Activated naive CD8-positive, alpha-beta T cell (primary cell): ENCODE results near the gene TRIM27.
A peak's percentile ranks its signal among the peaks of the same experiment; 100 is the strongest.
"Not testable (repeated sequence)": the region's sequence is repeated elsewhere in the genome, so short reads cannot be mapped to it uniquely, and the experiment has no call there.

Source experiments
- H3K27ac Mint-ChIP-seq: one replicate; pipeline ENCODE4 v1.8.0; 2021; ENCODE audit warnings: mixed read lengths
- H3K27me3 Mint-ChIP-seq: one replicate; pipeline ENCODE4 v1.8.0; 2021; ENCODE audit warnings: mixed read lengths
- H3K36me3 Mint-ChIP-seq: one replicate; pipeline ENCODE4 v1.8.0; 2021; ENCODE audit warnings: mixed read lengths
- H3K4me1 Mint-ChIP-seq: one replicate; pipeline ENCODE4 v1.8.0; 2021; ENCODE audit warnings: low read depth, mixed read lengths
- H3K4me3 Mint-ChIP-seq: one replicate; pipeline ENCODE4 v1.8.0; 2021; ENCODE audit warnings: mild to moderate bottlenecking, mixed read lengths
- H3K9me3 Mint-ChIP-seq: one replicate; pipeline ENCODE4 v1.8.0; 2021; ENCODE audit warnings: low read depth, mixed read lengths

Gene TRIM27

DNA sequence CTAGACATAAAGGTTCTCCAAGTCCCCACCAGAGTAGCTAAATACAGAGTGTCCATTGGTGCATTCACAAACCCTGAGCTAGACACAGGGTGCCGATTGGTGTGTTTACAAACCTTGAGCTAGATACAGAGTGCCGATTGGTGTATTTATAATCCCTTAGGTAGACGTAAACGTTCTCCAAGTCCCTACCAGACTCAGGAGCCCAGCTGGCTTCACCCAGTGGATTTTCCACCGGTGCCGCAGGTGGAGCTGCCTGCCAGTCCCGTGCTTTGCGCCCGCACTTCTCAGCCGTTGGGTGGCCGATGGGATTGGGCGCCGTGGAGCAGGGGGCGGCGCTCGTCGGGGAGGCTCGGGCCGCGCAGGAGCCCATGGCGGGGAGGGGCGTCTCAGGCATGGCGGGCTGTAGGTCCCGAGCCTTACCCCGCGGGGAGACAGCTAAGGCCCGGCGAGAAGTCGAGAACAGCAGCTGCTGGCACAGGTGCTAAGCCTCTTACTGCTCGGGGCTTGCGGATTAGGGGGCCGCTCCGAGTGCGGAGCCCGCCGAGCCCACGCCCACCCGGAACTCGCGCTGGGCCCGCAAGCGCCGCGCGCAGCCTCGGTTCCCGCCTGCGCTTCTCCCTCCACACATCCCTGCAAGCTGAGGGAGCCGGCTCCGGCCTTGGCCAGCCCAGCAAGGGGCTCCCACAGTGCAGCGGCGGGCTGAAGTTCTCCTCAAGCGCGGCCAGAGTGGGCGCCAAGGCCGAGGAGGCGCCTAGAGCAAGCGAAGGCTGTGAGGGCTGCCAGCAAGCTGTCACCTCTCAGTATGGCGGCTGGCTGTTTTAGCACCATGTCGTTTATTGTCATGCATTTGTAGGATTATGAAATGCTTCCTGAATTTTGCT, 57.3 kb downstream of the TRIM27 start:
- H3K9me3 Mint-ChIP-seq = peaks cover 11% of the 10 kb centered on the region
- not testable (repeated sequence) for H3K36me3 Mint-ChIP-seq, H3K27me3 Mint-ChIP-seq
- H3K4me1 Mint-ChIP-seq = peaks cover 41% of the 10 kb centered on the region
- H3K27ac Mint-ChIP-seq = peak overlapping the region; percentile 91
- peak overlapping the region; percentile 95 for H3K4me3 Mint-ChIP-seq

DNA sequence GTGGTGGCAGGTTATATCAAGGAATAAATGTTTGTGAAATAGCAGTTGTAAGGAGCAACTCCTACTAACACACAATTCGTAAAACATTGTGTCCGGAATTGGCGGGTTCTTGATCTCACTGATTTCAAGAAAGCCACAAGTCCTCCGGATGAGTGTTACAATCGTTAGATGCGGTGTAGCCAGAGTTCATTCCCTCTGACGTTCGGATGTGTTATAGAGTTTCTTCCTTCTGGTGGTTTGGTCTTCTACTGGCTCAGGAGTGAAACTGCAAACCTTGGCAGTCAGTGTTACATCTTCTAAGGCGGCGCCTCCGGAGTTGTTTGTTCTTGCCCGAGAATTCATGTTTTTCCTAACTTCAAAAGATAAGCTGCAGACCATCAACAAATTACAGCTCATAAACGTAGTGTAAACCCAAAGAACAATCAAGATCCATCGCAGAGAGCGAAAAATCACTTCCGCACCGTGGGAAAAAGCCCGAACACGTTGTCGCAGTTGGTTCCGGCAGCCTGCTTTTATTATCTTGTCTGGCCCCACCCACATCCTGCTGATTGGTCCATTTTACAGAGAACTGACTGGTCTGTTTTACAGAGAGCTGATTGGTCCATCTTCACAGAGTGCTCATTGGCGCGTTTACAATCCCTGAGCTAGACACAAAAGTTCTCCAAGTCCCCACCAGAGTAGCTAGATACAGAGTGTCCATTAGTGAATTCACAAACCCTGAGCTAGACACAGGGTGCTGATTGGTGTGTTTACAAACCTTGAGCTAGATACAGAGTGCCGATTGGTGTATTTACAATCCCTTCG, 58.2 kb downstream of the TRIM27 start:
- H3K27ac Mint-ChIP-seq = peak overlapping the region; percentile 91
- H3K4me1 Mint-ChIP-seq = peaks cover 41% of the 10 kb centered on the region
- H3K9me3 Mint-ChIP-seq = peaks cover 11% of the 10 kb centered on the region
- H3K4me3 Mint-ChIP-seq = peak overlapping the region; percentile 95
- peaks cover 2% of the 10 kb centered on the region for H3K36me3 Mint-ChIP-seq
- H3K27me3 Mint-ChIP-seq = no peaks in the 10 kb centered on the region

- H3K4me3 Mint-ChIP-seq = peak overlapping the region; percentile 95
- H3K4me1 Mint-ChIP-seq = peaks cover 41% of the 10 kb centered on the region
- H3K9me3 Mint-ChIP-seq = peaks cover 11% of the 10 kb centered on the region
- H3K36me3 Mint-ChIP-seq = peaks cover 2% of the 10 kb centered on the region
- peak overlapping the region; percentile 96 for H3K27ac Mint-ChIP-seq
- no peaks in the 10 kb centered on the region for H3K27me3 Mint-ChIP-seq
Observed at GRCh38 chr6:28864326-28864923, 59.4 kb downstream of the TRIM27 start.

GRCh38 chr6:28863604-28864325, 60.0 kb downstream of the TRIM27 start:
- peaks cover 41% of the 10 kb centered on the region for H3K4me1 Mint-ChIP-seq
- peak overlapping the region; percentile 96 for H3K27ac Mint-ChIP-seq
- peaks cover 11% of the 10 kb centered on the region for H3K9me3 Mint-ChIP-seq
- H3K4me3 Mint-ChIP-seq = peak overlapping the region; percentile 95
- no peaks in the 10 kb centered on the region for H3K27me3 Mint-ChIP-seq
- peaks cover 2% of the 10 kb centered on the region for H3K36me3 Mint-ChIP-seq

- peaks cover 32% of the 10 kb centered on the region for H3K4me1 Mint-ChIP-seq
- H3K27ac Mint-ChIP-seq = no peak overlapping the region
- no peak overlapping the region for H3K4me3 Mint-ChIP-seq
- no peaks in the 10 kb centered on the region for H3K27me3 Mint-ChIP-seq
- H3K36me3 Mint-ChIP-seq = peaks cover 2% of the 10 kb centered on the region
- H3K9me3 Mint-ChIP-seq = peaks cover 11% of the 10 kb centered on the region
Observed at GRCh38 chr6:28862077-28862476, 61.7 kb downstream of the TRIM27 start.

DNA sequence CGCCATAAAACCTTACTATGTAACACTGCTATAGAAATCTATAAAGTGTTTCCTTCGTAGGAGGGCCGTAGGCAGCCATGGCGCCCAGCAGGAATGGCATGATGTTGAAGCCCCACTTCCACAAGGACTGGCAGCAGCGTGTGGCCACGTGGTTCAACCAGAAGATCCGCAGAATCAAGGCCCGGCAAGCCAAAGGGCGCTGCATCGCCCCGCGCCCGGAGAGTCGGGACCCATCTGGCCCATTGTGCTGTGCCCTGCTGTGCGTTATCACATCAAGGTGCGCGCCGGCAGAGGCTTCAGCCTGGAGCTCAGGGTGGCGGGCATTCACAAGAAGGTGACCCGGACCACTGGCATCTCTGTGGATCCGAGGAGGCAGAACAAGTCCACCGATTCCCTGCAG, 62.4 kb downstream of the TRIM27 start:
- Mint-ChIP-seq H3K27me3 (no peaks in the 10 kb centered on the region), H3K27ac (no peak overlapping the region), H3K4me3 (no peak overlapping the region), H3K36me3 (peaks cover 2% of the 10 kb centered on the region), H3K9me3 (peaks cover 13% of the 10 kb centered on the region), H3K4me1 (peaks cover 29% of the 10 kb centered on the region)

GRCh38 chr6:28860581-28860980, 63.2 kb downstream of the TRIM27 start:
- Mint-ChIP-seq H3K27me3 (no peaks in the 10 kb centered on the region), H3K4me3 (no peak overlapping the region), H3K4me1 (peaks cover 23% of the 10 kb centered on the region), H3K9me3 (peaks cover 12% of the 10 kb centered on the region), H3K27ac (no peak overlapping the region), H3K36me3 (peaks cover under 1% of the 10 kb centered on the region)

DNA sequence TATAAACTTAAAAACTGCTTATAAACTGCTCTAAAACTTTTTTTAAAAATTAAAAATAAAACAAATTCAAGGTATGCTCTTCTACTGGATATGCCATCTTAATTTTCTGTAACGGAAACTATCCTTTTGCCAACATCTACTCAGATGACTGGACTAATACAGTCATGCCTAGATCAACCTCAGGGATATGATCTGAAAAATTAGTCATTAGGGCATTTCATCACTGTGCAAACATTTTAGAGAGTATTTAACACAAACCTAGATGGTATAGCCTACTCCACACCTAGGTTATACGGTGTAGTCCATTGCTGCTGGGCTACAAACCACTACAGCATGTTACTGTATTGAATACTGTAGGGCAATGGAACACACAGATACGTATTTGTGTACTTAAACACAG, 64.8 kb downstream of the TRIM27 start:
- Mint-ChIP-seq H3K36me3 (no peaks in the 10 kb centered on the region), H3K27ac (no peak overlapping the region), H3K4me1 (peaks cover 14% of the 10 kb centered on the region), H3K4me3 (no peak overlapping the region), H3K27me3 (no peaks in the 10 kb centered on the region), H3K9me3 (peaks cover 11% of the 10 kb centered on the region)

DNA sequence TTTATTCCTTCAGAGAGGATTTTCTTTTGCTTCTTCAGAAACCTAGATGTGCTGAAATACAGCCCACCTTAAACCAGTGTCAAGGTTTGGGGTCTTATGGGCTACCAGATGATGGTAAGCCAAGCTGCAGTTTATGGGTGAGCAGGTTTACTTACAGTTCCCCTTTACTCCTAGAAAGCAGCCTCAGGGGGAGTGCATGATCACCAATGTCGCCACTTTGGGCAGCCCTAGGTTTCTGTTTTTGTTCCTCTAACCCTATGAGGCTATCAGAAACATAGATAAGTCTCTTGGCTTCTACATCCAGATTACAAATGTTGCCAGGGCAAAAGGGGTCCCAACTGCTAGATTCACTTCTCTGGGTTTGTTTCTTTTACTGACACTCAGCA, 67.2 kb downstream of the TRIM27 start:
- H3K27ac Mint-ChIP-seq = no peak overlapping the region
- no peaks in the 10 kb centered on the region for H3K4me1 Mint-ChIP-seq
- H3K36me3 Mint-ChIP-seq = no peaks in the 10 kb centered on the region
- H3K27me3 Mint-ChIP-seq = no peaks in the 10 kb centered on the region
- H3K4me3 Mint-ChIP-seq = no peak overlapping the region
- peaks cover 4% of the 10 kb centered on the region for H3K9me3 Mint-ChIP-seq

DNA sequence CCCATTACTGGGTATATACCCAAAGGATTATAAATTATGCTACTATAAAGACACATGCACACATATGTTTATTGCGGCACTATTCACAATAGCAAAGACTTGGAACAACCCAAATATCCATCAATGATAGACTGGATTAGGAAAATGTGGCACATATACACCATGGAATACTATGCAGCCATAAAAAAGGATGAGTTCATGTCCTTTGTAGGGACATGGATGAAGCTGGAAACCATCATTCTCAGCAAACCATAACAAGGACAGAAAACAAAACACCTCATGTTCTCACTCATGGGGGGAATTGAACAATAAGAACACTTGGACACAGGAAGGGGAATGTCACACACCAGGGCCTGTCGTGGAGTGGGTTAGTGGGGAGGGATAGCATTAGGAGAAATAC, 69.4 kb downstream of the TRIM27 start:
- H3K27me3 Mint-ChIP-seq, H3K9me3 Mint-ChIP-seq, H3K4me1 Mint-ChIP-seq, H3K36me3 Mint-ChIP-seq, H3K4me3 Mint-ChIP-seq, H3K27ac Mint-ChIP-seq: not testable (repeated sequence)
